ENCODE results near the gene SPATA12.

- TF ChIP-seq CTCF (IDR thresholded peaks at IDR 0.05) (no peak), POLR2A (IDR thresholded peaks at IDR 0.05) (no peak)
Observed at GRCh38 chr3:57048728-57049127, 11.7 kb upstream of the SPATA12 start.
